ENCODE results near the gene PLPP2.
"Not testable (repeated sequence)": the region's sequence is repeated elsewhere in the genome, so short reads cannot be mapped to it uniquely, and the experiment has no call there.

Gene PLPP2

DNA sequence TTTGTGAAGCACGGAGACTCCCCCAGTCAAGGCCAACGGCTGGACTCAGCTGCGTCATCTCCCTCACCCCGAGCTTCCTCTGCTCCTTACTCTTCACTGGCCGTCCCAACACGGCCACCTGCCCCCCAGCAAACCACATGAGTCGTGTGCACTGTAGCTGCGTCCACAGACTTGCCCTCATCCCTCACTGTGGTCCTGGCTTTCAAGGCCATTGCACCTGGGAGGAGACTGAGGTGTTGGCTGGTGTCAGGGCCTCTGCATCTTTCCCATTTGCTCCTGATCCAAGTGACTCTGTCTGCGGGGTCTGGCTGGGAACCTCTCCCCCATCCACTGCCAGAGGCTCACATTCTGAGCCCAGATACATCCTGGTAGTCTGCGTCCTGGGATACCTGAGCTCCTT is 11.5 kb downstream of the PLPP2 start:
- no peak overlapping the region for H3K27ac ChIP-seq (ENCODE audit: low read depth, low read length)
- H3K9me3 ChIP-seq (ENCODE audit: control insufficient read depth, insufficient read depth, low read depth, low read length) = no peaks in the 10 kb centered on the region
- peaks cover 26% of the 10 kb centered on the region for H3K4me1 ChIP-seq (ENCODE audit: control insufficient read depth, insufficient read depth, low read length)
- no peak overlapping the region for H3K9ac ChIP-seq (ENCODE audit: low read length)
- H3K27me3 ChIP-seq (ENCODE audit: control insufficient read depth, insufficient read depth, low read length) = no peaks in the 10 kb centered on the region; the same call in none of the 2 replicates
- H3K36me3 ChIP-seq (ENCODE audit: control insufficient read depth, insufficient read depth, low read length) = peaks cover 45% of the 10 kb centered on the region
- no peak overlapping the region for H3K4me3 ChIP-seq (ENCODE audit: low read depth, low read length)

DNA sequence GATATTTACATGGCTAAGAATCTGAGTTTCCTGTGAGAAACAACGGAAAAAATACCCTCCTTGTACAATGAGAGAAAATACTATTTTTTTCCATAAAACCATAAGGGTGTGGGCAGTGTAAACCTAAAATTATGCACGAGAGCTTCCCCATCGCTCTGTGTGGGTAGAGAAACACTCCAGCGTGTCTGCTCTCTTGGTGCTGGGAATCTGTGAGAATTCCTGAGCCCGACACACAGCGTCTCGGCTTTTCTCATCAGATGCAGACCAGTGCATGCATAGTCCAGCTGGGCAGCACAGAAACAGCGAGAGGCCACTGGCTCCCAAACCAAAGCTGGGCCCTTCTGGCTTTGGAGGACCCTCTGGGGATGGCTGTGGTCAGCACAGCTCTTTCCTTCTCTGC is 12.0 kb downstream of the PLPP2 start:
- Histone ChIP-seq H3K9me3 (ENCODE audit: control insufficient read depth, insufficient read depth, low read depth, low read length) (no peaks in the 10 kb centered on the region), H3K27ac (ENCODE audit: low read depth, low read length) (no peak overlapping the region), H3K36me3 (ENCODE audit: control insufficient read depth, insufficient read depth, low read length) (peaks cover 41% of the 10 kb centered on the region), H3K27me3 (ENCODE audit: control insufficient read depth, insufficient read depth, low read length) (no peaks in the 10 kb centered on the region; the same call in none of the 2 replicates), H3K4me1 (ENCODE audit: control insufficient read depth, insufficient read depth, low read length) (peaks cover 26% of the 10 kb centered on the region), H3K4me3 (ENCODE audit: low read depth, low read length) (no peak overlapping the region), H3K9ac (ENCODE audit: low read length) (no peak overlapping the region)

DNA sequence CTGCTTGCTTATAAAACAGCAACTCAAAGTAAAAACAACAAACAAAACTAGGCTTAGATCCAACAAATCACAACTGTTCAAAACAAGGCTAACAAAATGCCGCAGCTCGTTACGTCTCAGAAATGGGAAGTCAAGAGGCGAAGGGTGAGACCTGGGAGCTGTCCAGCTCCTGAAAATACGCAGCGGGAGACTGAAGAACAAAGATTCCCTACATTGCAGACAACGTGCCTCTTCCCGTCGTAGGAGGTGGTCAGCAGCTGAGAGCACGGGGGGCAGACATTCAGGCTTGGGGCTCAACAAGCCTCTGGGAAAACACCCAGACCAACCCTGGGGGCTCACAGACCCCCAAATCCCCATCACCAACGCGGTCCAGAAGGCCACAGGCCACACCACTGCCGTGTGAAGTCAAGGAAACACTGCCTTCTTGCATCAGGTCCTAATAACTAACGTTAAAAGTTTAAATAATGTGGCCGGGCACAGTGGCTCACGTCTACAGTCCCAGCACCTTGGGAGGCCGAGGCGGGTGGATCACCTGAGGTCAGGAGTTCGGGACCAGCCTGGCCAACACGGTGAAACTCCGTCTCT is 13.5 kb downstream of the PLPP2 start:
- no peaks in the 10 kb centered on the region for H3K9me3 ChIP-seq (ENCODE audit: control insufficient read depth, insufficient read depth, low read depth, low read length)
- no peaks in the 10 kb centered on the region; the same call in none of the 2 replicates for H3K27me3 ChIP-seq (ENCODE audit: control insufficient read depth, insufficient read depth, low read length)
- H3K4me3 ChIP-seq (ENCODE audit: low read depth, low read length) = no peak overlapping the region
- peaks cover 23% of the 10 kb centered on the region for H3K4me1 ChIP-seq (ENCODE audit: control insufficient read depth, insufficient read depth, low read length)
- H3K27ac ChIP-seq (ENCODE audit: low read depth, low read length) = no peak overlapping the region
- H3K9ac ChIP-seq (ENCODE audit: low read length) = no peak overlapping the region
- H3K36me3 ChIP-seq (ENCODE audit: control insufficient read depth, insufficient read depth, low read length) = peaks cover 27% of the 10 kb centered on the region

DNA sequence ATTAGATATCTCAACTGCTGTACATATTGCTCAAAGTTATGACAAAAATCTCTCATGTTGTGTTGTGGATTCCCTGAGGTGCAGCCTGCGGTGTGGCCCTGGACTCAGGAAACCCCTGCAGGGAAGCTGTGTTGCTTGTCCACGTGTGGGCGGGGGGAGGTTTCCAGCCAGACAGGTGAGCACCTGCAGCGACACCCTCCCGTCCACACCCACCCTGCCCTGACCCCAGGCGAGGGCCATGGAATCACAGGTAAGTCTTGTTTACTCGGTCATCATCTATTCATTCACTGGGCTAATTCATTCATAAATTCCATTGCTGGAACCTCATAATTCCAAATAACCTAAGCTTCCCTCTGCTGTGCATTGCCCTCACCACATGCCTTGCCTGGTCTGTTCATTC is 14.1 kb downstream of the PLPP2 start:
- no peaks in the 10 kb centered on the region for H3K9me3 ChIP-seq (ENCODE audit: control insufficient read depth, insufficient read depth, low read depth, low read length)
- no peak overlapping the region for H3K27ac ChIP-seq (ENCODE audit: low read depth, low read length)
- no peak overlapping the region for H3K4me3 ChIP-seq (ENCODE audit: low read depth, low read length)
- H3K27me3 ChIP-seq (ENCODE audit: control insufficient read depth, insufficient read depth, low read length) = no peaks in the 10 kb centered on the region; the same call in none of the 2 replicates
- H3K9ac ChIP-seq (ENCODE audit: low read length) = no peak overlapping the region
- H3K4me1 ChIP-seq (ENCODE audit: control insufficient read depth, insufficient read depth, low read length) = peaks cover 23% of the 10 kb centered on the region
- H3K36me3 ChIP-seq (ENCODE audit: control insufficient read depth, insufficient read depth, low read length) = peaks cover 25% of the 10 kb centered on the region

DNA sequence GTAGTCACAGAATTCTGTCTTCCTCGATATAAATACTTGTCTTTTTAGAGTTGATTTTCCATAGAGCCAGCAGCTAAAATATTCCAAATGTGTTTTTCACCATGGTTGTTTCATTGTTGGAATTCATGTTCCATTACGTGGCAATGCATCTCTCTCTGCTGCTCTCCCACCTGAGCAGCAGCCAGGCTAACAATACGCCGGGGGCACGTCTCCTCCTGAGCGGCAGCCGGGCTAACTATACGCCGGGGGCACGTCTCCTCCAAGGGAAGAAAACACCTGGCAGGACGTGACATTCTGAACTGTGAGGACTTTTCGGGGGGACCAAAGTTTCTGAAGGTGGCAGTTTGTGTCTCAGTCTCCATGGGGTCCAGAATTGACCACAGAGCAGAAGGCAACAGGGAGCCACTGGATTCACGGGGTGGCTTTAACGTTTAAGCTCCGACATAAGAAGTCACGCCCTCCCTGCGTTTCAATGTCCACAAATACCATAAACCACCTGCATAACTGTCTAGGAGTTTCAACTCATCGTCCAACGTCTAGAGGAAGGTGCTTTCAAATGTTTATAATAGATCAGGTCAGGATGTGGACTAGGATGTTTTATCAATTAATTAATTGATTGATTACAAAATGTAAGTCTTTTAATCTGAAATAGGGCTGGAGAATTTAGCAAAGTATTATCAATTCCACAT is 15.1 kb downstream of the PLPP2 start:
- H3K27me3 ChIP-seq (ENCODE audit: control insufficient read depth, insufficient read depth, low read length) = peaks cover 3% of the 10 kb centered on the region
- H3K9me3 ChIP-seq (ENCODE audit: control insufficient read depth, insufficient read depth, low read depth, low read length) = no peaks in the 10 kb centered on the region
- peaks cover 20% of the 10 kb centered on the region for H3K36me3 ChIP-seq (ENCODE audit: control insufficient read depth, insufficient read depth, low read length)
- H3K4me3 ChIP-seq (ENCODE audit: low read depth, low read length) = no peak overlapping the region
- peaks cover 19% of the 10 kb centered on the region for H3K4me1 ChIP-seq (ENCODE audit: control insufficient read depth, insufficient read depth, low read length)
- H3K9ac ChIP-seq (ENCODE audit: low read length) = no peak overlapping the region
- no peak overlapping the region for H3K27ac ChIP-seq (ENCODE audit: low read depth, low read length)

DNA sequence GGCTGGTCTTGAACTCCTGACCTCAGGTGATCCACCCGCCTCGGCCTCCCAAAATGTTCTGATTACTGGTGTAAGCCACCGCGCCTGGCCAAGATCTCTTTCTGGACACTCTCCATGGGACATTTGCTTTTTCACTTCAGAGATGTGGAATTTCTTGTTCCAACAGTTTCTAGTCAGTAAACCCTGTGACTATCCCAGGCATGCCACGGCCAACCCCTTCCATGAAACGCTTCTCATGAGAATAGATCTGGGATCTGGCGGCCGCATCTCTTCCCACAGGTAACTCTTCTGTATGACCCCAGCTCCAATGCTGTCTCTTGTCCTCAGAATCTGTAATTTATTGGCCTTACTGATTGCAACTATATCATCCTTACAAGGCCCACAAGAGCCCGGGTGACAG is 16.2 kb downstream of the PLPP2 start:
- Histone ChIP-seq H3K27ac (ENCODE audit: low read depth, low read length) (no peak overlapping the region), H3K27me3 (ENCODE audit: control insufficient read depth, insufficient read depth, low read length) (peaks cover 3% of the 10 kb centered on the region)

DNA sequence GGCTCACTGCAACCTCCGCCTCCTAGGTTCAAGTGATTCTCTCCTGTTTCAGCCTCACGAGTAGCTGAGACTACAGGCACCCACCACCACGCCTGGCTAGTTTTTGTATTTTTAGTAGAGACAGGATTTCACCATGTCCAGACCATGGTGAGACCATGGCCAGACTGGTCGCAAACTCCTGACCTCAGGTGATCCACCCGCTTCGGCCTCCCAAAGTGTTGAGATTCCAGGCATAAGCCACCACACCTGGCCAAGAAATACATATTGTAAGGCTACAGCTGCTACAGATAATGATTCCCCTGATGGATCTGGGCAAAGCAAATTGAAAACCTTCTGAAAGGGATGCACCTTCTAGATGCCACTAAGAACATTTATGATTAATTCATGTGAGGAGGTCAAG is 17.8 kb downstream of the PLPP2 start:
- Histone ChIP-seq H3K9me3 (ENCODE audit: control insufficient read depth, insufficient read depth, low read depth, low read length) (no peaks in the 10 kb centered on the region), H3K27ac (ENCODE audit: low read depth, low read length) (no peak overlapping the region), H3K27me3 (ENCODE audit: control insufficient read depth, insufficient read depth, low read length) (peaks cover 4% of the 10 kb centered on the region), H3K36me3 (ENCODE audit: control insufficient read depth, insufficient read depth, low read length) (no peaks in the 10 kb centered on the region), H3K4me3 (ENCODE audit: low read depth, low read length) (no peak overlapping the region), H3K4me1 (ENCODE audit: control insufficient read depth, insufficient read depth, low read length) (peaks cover 10% of the 10 kb centered on the region; the same call in 1 of the 2 replicates), H3K9ac (ENCODE audit: low read length) (no peak overlapping the region)

More for the DNA sequence above, 16.2 kb downstream of the PLPP2 start:
- Histone ChIP-seq H3K36me3 (ENCODE audit: control insufficient read depth, insufficient read depth, low read length) (peaks cover 11% of the 10 kb centered on the region), H3K9me3 (ENCODE audit: control insufficient read depth, insufficient read depth, low read depth, low read length) (no peaks in the 10 kb centered on the region), H3K4me1 (ENCODE audit: control insufficient read depth, insufficient read depth, low read length) (peaks cover 10% of the 10 kb centered on the region; the same call in 1 of the 2 replicates), H3K9ac (ENCODE audit: low read length) (no peak overlapping the region), H3K4me3 (ENCODE audit: low read depth, low read length) (no peak overlapping the region)

DNA sequence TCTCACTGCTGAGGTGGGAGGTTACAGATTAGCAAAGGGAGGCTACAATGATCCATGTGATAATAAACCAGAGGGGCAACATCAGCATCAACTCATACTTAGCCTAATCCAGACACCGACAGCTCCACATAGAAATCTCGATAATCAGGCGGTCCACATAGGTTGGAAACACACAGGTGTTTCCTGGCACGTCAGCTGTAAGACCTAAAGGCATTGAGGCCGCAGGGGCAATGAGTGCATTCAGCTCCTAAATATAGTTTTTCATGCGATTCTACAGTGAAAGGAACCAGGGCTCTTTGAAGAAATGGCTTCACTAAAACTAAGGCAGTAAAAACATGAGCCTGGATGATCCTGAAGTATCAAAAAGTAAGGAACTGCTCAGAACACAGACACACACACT is 19.3 kb downstream of the PLPP2 start:
- H3K9ac ChIP-seq (ENCODE audit: low read length) = no peak overlapping the region
- H3K4me3 ChIP-seq (ENCODE audit: low read depth, low read length) = no peak overlapping the region
- 0 out of 2 replicates have a peak, but pooled peaks cover under 1% of the 10 kb centered on the region for H3K4me1 ChIP-seq (ENCODE audit: control insufficient read depth, insufficient read depth, low read length)
- H3K27ac ChIP-seq (ENCODE audit: low read depth, low read length) = no peak overlapping the region
- H3K27me3 ChIP-seq (ENCODE audit: control insufficient read depth, insufficient read depth, low read length) = peaks cover 17% of the 10 kb centered on the region
- no peaks in the 10 kb centered on the region for H3K9me3 ChIP-seq (ENCODE audit: control insufficient read depth, insufficient read depth, low read depth, low read length)
- H3K36me3 ChIP-seq (ENCODE audit: control insufficient read depth, insufficient read depth, low read length) = no peaks in the 10 kb centered on the region

DNA sequence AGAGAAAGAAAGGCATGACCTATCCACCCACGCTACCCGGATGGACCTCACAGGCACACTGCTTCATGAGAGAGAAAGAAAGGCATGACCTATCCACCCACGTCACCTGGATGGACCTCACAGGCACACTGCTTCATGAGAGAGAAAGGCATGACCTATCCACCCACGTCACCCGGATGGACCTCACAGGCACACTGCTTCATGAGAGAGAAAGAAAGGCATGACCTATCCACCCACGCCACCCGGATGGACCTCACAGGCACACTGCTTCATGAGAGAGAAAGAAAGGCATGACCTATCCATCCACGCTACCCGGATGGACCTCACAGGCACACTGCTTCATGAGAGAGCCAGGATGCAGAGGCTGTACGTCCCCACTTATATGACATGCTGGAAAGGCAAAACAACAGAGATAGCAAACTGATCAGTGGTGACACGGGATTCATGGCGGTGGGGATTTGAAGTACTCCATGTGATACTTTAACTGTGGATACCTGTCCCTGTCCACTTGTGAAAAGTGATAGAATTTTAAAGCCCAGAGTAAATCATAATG is 20.4 kb downstream of the PLPP2 start:
- H3K27ac ChIP-seq (ENCODE audit: low read depth, low read length); H3K36me3 ChIP-seq (ENCODE audit: control insufficient read depth, insufficient read depth, low read length); H3K4me1 ChIP-seq (ENCODE audit: control insufficient read depth, insufficient read depth, low read length); H3K9ac ChIP-seq (ENCODE audit: low read length); H3K9me3 ChIP-seq (ENCODE audit: control insufficient read depth, insufficient read depth, low read depth, low read length); H3K4me3 ChIP-seq (ENCODE audit: low read depth, low read length): not testable (repeated sequence)
- H3K27me3 ChIP-seq (ENCODE audit: control insufficient read depth, insufficient read depth, low read length) = peaks cover 27% of the 10 kb centered on the region

DNA sequence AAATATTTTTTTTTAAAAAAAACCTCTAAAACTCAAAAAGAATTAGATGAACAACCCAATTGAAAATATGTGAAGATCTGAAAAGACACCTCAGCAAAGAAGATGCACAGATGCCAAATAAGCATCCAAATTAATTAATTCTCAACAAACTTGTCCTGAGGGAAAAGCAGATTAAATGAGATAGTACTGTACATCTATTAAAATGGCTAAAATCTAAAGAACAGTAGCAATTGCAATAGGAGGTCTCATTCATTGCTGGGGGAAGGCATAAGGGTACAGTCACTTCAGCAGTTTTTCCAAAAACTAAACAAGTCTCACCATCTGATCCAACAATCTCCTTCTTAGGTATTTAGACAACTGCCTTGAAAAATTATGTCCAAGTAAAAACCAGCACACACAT is 22.0 kb downstream of the PLPP2 start:
- Histone ChIP-seq H3K4me3 (ENCODE audit: low read depth, low read length) (no peak overlapping the region), H3K4me1 (ENCODE audit: control insufficient read depth, insufficient read depth, low read length) (peaks cover 4% of the 10 kb centered on the region; the same call in 1 of the 2 replicates), H3K9me3 (ENCODE audit: control insufficient read depth, insufficient read depth, low read depth, low read length) (no peaks in the 10 kb centered on the region), H3K27ac (ENCODE audit: low read depth, low read length) (no peak overlapping the region), H3K9ac (ENCODE audit: low read length) (no peak overlapping the region), H3K27me3 (ENCODE audit: control insufficient read depth, insufficient read depth, low read length) (peaks cover 43% of the 10 kb centered on the region), H3K36me3 (ENCODE audit: control insufficient read depth, insufficient read depth, low read length) (no peaks in the 10 kb centered on the region)

DNA sequence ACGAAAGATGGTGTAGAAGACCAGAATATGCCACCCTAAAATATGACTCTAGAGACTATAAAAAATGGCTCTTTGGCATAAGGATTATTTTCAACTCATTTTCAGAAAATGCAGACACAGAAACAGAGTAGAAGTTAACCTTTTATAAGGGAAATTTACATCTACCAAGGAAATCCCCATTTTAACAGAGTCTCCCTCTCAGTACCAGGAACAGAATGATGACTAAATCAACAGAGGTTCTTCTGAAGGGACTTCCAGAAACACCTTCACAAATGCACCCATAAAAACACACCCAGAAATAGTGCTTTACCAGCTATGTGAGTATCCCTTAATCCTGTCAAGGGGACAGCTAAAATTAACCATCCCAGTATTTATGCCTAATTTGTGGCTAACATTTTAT is 29.1 kb downstream of the PLPP2 start:
- H3K27me3 ChIP-seq (ENCODE audit: control insufficient read depth, insufficient read depth, low read length) = peaks cover 29% of the 10 kb centered on the region
- H3K4me1 ChIP-seq (ENCODE audit: control insufficient read depth, insufficient read depth, low read length) = peaks cover 4% of the 10 kb centered on the region; the same call in 1 of the 2 replicates
- no peaks in the 10 kb centered on the region for H3K9me3 ChIP-seq (ENCODE audit: control insufficient read depth, insufficient read depth, low read depth, low read length)
- no peak overlapping the region for H3K4me3 ChIP-seq (ENCODE audit: low read depth, low read length)
- no peak overlapping the region for H3K9ac ChIP-seq (ENCODE audit: low read length)
- no peak overlapping the region for H3K27ac ChIP-seq (ENCODE audit: low read depth, low read length)
- H3K36me3 ChIP-seq (ENCODE audit: control insufficient read depth, insufficient read depth, low read length) = no peaks in the 10 kb centered on the region

Data from HUES6 (cell line).